Stimulated activated CD8-positive, alpha-beta memory T cell treated with anti-CD3 and anti-CD28 coated beads, Interleukin-7, amount 100 ng/mL, for 48 hours (primary cell): Measurements from ENCODE around the gene PODXL.
"Not testable (repeated sequence)": the region's sequence is repeated elsewhere in the genome, so short reads cannot be mapped to it uniquely, and the experiment has no call there.

Experiments
- DNase-seq, 2 donors: peaks; one replicate each; pipeline ENCODE4 v3.0.0-alpha.2; 2020; ENCODE audit warnings: low read depth in 1 of 2; ENCODE audit errors: extremely low read depth in 1 of 2

PODXL gene

DNA sequence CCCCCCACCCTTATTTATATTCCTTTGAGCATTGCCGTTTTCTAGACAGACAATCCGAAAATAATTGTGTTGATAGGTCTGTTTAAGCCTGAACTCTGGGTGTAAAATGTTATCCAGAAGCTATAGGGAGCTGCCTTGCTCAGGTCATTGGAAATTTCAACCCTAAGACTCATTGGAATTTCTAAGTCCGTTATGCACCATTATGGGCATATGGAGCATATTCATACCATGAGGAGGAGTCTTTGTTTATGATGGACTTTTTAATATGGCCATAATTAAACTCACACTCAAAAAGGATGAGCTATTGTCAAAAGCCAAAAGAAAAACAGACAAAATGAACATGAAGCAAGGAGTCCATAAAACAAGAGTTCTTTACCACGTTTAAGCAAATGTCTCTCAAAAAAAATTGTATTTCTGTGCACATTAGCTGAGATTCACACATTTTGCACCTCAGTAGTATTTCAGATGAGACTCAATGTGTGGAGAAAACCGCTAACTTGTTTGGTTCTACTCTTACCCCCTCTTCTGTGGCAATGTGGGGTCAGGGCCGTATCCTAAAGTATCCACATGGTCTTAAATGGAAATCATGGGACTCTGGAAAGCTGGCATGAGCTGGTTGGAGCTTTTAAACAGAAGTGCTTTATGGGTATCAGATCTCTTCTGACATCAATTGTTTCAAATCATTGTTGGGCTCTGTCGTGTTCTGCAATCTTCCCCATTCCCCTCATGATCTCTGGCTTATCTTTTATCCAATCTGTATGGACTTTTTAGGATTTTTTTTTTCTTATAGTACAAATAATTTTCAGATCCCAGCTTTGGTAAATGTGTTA lies 60.5 kb downstream of the PODXL start:
- no peak for DNase-seq

DNA sequence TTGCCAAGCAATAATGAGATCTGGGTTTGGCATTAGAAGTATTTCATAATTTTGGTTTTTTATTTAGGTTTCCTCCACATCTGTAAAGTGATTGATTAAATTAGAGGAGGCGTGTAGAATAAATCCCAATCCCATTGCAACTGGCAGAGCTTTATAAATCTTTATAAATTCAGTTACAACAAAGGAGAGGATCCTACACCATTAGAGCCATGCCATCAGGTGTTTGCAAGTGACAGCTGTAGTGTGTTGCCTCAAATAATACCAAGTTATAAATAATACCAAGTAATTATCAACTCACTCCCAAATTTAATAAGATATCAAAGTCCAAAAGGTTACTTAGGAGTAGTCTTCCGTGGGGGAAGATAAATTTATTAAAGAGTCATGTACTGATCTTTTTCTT lies 62.2 kb downstream of the PODXL start:
- DNase-seq = no peak

DNA sequence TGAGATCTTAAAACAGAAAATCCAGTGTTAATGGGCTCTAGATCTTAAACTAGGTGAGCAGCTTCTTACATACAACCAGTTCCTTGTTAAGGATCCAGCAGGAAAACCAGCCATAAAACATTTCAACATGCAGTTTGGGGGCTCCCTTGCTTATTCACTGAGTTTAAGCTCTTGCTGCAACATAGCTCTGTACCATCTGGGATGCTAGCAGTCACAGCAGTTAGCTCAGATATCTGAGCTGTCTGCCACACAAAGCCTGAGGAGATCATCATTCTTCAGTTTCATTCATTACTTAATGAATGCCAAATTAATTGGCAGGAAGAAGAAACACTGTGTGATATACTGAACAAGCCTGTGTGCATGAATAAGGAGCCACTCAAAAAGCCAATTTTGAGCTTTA lies 62.8 kb downstream of the PODXL start:
- no peak for DNase-seq

DNA sequence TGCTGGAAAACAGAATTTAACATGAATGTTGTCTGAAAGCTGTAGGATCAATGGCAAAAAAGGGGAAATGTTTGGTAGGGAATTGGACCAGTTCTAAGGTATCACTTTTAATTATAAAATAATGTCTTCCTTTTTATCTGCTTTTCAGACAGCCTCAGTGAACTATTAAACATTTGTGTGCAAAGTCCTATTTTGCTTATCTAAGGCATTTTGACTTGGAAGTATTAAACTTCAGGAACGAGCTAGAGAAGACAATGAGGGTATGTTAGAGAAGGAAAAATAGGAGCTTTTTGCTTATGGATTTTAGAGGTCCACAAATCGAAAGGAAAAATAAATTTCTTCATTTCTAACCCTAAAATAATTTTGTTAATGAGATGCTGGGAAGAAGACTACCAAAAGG lies 63.3 kb downstream of the PODXL start:
- DNase-seq = no peak

DNA sequence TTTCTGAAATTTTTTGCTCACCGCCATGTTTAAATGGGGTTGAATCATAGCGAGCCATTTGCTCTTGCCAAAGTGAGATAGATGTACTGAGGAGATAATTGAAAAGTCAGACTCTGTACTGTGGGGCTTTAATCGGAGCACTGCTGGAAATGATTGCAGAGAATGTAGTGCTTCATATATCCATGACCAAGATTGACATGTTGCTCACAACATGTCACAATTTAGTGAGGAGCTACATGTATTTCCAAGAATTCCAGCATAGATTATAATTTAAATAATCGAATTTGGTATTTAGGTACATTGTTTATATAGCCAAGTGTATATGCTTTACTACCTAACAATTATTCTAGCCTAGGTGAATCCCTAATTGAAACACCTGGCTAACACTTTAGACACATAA lies 66.5 kb downstream of the PODXL start:
- DNase-seq = no peak

DNA sequence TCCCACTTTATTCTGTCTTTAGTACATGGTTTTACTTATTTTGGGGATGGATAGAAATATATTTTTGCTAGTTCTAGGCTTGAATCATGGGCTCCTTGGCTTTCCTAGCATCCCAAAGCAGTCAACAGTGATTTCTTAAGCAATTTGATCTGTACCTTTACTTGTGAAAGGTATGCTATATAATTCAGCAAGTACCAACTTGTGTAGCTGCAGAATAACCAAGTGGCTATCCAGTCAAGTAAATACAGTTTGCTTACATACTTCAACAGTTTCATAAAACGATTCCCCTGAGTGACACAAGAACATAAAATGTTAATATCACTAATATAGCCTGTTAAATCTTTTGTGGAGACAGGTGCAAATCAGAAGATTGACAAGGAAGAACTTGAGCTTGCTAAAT lies 67.2 kb downstream of the PODXL start:
- DNase-seq = no peak

DNA sequence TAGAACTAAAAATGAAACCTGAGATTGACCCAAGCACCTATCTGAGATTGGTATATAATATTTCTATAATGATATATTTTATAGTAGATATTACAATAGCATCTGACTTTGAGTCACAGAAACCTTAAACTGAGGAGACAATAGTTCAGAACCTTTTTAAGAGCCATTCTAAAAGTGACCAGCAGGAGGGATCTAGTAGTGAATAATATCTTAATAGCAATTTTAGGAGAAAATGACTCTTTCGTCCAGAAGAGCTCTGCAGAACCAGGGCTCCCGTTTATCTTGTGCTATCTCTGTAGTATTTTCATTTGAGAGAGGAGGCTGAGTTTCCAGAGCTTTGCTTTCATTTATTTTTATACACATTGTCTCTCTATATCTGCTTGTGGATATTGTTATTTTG lies 68.1 kb downstream of the PODXL start:
- no peak for DNase-seq

DNA sequence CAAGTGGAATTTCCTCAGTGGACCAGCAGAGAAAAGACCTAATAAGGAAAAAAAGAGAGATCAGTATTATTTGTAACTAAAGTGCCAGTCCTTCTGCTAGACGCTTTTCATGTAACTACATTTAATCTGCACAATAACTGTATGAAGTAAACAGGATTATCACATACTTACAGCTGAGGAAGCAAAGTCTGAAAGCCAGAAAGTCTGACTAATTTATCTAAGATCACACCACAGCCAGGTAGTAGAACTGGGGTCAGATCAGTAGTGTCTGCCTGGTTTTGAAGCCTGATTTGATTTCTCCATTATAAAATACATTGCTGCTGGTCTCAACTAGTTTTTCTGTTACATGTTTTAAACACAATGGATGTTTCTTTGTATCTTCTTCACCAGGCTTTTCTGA lies 69.2 kb downstream of the PODXL start:
- DNase-seq = no peak

DNA sequence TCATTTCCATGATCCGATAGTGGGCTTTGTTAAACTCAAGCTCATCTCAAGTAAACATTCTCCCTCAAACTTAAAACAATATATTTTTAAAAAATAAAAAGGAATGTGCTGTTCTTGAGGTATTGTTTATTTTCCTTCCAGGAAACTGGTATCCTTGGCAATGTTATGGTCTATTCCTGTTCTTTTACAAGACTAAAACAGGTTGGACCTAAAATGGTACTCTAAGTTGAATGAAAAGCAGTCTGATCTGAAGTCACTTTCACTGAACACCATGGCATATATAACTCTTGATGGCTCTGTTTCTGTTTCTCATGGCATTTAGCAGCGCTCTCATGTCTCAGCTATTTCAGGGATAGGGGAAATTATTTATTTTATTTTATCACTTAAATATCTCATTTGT lies 70.1 kb downstream of the PODXL start:
- no peak for DNase-seq

DNA sequence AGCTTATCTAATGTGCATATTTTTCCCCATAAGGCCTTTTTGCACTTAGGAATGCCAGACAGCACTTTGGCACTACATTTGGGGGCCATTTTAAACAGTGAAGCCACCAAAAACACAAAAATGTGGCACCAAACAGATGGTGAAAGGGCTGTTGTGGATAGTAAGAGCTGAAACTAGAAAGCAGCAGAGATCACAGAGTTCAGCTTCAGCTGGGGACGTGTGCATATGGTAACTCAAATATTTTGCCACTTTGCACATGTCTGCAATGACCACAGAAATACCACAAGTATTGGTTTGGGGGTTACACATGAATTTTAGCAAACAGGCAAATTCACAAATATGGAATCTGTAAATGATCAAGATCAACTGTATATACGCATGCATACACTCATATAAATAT lies 72.8 kb downstream of the PODXL start:
- no peak for DNase-seq

DNA sequence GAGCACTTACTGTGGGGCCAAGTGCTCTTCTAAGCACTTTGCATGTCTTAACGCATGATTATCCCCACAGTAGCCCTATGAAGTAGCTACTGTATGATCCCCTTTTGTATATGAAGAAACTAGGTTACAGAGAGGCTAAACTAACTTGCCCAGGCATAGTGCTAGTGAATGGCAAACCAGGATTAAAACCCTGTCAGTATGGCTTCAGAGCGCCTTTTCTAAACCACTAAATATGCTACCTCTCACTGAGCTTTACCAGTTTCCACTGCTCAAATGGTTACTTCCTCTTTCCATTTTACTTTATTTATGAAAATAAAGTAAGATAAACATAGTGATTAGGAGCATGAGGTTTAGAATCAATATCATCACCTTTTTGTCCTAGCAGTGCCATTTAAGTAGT lies 73.6 kb downstream of the PODXL start:
- DNase-seq = no peak

DNA sequence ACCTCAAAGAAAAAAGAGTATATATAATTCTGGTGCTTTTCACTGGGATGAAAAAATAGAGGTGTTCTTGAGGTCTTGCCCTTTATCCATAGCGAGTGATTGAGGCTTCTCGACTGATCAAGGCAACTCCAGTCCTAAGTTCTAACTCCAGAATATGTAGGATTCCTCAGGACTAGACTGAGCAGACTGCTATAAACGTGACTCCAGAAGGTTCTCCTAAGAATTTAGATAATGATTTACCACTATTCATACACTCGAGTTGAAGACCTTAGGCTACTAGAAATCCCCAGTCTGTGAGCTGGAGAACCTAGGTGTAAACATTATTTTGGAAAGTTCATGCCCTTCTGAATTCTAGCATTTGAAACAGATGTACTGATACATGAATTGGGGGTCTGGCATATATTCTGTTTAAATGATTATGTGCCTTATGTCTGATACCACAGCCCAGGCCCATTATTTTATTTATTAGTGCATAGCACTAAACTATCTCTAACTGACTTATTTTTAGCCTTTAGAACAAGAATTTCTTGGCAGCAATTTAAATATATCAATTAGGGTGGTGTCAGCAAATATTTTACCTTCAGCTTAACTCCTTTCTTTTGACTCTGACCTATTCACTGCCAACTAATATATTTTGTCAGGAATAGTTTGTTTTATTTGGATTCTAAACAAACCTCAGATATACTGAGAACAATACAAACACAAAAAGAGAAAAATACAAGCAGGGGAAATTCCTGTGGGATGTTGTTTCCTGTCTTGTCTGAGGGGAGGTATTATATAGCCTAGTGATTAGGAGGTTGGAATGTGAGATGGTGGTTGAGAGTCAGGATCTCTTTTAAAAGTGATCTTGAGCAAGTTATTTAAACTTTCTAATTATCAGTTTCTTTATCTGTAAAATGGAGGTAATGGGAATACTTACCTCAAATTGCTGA lies 75.8 kb downstream of the PODXL start:
- no peak for DNase-seq

DNA sequence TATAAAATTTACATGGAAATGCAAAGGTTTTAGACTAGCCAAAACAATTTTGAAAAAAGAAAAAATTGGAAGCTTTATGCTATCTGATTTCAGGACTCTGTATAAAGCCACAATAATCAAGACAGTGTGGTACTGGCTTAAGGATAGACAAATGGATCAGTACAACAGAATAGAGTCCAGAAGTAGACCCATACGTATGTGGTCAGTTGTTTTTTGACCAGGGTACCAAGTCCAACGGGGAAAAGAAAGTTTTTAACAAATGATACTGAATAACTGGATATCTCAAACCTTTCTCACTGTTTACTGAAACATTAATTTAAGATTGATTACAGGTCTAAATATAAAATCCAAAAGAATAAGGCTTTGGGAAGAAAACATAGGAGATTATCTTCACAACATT lies 79.7 kb downstream of the PODXL start:
- DNase-seq = no peak

DNA sequence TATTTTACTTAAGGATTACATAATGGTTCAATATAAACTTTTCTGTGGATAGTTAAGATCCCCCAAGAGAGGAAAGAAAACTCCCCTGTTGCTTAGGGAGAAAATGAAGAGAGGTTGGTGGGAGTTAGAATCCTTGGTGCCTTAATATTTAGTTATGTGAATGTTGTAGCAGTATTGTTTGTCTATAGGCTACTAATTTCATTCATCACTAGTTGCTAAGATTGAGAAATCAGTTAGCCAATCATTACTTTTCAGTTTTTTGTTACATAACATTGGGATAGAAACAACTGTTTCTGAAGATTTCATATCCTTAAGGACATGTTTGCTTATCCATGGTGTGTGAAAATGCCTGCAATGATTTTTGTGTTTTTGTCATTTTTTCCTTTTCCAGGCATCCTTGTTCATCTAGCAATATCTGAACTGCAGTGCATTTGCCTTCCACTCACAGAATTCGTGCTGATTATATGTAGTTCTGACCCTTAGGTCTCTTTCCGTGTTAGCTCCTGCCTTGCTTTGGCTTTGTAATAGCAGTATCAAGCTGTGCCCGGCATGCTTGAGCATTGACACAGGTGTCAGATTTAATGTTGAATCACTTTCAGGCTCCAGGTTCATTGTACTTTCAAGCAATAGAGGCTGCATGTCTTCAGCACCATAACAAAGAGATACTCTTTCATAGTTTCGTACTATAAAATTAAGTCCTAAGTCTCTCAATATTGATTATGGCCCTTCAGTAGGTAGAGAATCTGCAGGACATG lies 85.0 kb downstream of the PODXL start:
- no peak for DNase-seq

DNA sequence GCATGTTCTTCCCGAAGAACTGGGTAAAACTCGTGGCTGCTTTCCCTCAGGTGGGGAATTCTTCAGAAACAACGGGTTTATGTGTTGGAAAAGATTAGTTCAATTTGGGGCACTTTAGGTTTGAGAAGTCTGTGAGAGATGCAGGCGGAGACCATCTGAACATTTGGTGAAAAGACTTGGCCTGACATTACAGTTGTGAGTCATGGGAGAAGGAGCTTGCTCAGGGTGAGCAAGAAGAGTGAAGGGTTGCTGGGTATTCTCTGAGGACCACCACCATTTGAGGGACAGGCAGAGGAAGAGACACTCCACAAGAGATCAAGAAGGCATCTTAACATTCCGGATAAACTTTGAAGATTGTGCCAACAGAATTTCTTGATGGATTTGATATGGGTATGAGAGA lies 88.6 kb downstream of the PODXL start:
- no peak for DNase-seq

DNA sequence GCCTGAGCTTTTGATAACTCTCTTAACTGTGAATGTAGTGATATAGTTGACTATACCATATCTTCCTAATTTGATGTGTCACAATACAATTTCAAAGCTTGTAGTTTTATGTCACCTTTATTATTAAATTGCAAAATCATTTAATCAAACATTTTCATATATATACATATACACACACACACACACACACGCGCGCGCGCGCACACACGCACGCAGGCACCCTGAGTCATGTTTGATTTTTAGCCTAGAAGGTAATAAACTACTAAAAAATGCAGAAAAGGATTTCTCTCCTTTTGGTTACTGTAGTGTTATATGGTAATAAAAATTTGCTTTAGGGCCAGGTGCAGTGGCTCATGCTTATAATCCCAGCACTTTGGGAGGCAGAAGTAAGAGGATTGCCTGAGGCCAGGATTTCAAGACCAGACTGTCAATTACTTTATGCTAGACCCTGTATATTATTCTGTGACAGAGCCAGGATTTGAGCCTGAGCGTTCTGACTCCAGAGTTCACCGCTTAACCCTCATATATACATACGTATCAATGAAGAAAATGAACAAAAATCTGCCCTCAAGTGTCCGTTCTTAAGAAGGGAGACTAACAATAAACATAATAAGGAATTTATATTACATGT lies 89.6 kb downstream of the PODXL start:
- no peak for DNase-seq

DNA sequence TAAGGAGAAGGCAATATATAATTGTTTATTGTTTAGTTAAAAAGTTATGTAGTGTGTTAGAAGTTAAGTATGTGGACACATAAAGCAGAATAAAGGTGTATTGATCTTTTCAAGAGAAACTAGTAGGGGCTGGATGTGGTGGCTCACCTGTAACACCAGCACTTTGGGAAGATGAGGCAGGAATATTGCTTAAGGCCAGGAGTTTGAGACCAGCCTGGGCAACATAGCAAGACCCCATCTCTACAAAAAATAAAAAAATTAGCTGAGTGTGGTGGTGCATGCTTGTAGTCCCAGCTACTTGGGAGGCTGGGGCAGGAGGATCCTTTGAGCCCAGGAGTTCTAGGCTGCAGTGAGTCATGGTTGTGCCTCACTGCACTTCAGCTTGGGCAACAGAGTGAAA lies 93.7 kb downstream of the PODXL start:
- DNase-seq = not testable (repeated sequence)

DNA sequence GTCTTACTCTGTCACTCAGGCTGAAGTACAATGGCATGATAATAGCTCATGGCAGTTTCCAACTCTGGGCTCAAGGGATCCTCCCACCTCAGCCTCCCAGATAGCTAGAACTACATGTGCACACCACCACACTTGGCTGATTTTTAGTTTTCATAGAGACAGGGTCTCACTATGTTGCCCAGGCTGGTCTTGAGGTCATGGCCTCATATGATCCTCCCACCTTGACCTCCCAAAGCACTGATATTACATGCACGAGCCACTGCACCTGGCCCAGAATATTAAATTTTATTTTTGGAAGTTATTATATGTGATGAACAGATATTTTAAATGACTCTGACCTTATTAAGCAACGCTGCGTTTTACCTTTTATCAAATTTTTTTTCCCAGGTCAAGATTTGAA lies 94.4 kb downstream of the PODXL start:
- DNase-seq = no peak

DNA sequence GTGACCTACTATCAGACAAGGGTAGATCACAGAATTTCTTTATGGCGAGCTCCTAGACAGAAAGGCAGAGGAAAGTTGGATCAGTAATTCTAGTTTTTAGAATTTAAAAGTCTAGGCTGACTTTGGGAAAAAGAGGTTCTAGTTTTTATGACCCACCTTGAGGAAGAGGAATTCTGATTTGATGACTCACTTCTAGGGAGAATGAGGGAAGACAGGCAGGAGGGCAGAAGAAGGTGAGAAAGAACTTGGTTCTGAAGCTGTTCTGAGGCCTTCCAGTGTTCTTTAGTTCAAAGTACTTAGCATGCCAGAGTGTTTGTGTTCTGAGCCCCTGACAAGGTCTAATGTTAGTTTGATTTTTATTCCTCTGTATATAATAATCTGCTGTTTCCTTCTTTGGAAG lies 97.2 kb downstream of the PODXL start:
- DNase-seq = no peak

DNA sequence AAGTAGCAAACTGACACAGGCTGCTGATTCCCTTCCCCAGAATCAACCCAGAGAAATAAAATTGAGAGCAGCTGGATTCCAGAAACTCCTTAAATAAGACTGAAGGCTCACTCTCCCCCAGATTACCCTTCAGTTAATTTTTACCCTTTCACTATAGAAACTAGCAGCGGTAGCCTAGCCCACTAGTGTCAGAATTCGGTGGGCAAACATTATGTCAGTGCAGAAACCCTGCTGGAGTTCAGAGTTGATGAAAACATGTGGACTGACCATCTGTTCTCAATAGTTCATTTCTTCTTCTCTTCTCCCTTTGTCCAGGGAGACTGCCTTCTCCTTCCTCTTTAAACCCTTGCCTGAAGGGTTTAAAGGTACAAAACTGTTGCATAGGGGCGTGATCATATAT lies 100.1 kb downstream of the PODXL start:
- DNase-seq = no peak

DNA sequence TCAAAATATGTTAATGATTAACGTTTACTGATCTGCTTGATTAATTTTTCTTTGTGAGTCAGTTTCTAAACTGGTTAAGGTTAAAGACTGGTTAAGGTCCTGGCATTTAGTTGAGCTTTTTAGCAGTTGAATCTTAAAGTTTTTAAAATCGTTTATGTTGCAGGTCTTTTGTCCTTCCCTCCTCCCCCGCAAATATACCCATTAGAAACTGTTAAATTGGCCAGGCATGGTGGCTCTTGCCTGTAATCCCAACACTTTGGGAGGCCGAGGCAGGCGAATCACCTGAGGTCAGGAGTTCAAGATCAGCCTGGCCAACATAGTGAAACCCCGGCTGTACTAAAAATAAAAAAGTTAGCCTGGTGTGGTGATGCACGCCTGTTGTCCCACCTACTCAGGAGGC lies 100.9 kb downstream of the PODXL start:
- no peak for DNase-seq
